ENCODE measurements around the gene CEP104. TPM values are rescaled to one million over a fixed set of nuclear protein-coding genes. Genes with fewer than 3 reads are reported as not detected.
"Not testable (repeated sequence)": the region's sequence is repeated elsewhere in the genome, so short reads cannot be mapped to it uniquely, and the experiment has no call there.

The CEP104 gene
- polyA plus RNA-seq, 2 of the 4 experiments (the other 2 are of a cell fraction) = 14.5 to 28.8 TPM

GRCh38 chr1:3809680-3810079, 47.3 kb downstream of the CEP104 start (continued):
- TF ChIP-seq, protein P1, sequence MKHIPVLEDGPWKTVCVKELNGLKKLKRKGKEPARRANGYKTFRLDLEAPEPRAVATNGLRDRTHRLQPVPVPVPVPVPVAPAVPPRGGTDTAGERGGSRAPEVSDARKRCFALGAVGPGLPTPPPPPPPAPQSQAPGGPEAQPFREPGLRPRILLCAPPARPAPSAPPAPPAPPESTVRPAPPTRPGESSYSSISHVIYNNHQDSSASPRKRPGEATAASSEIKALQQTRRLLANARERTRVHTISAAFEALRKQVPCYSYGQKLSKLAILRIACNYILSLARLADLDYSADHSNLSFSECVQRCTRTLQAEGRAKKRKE (CRISPR knock-in tag; IDR thresholded peaks at IDR 0.05; ENCODE audit: low read depth) = no peak

GRCh38 chr1:3807769-3808168, 49.2 kb downstream of the CEP104 start:
- FAIRE-seq (no peak), ATAC-seq (no peak), DNase-seq (ENCODE audit: low read depth in 1 of 2, low spot score in 1 of 2) (no peak)
- no peak overlapping the region for H3K4me3 ChIP-seq
- H3K4me1 ChIP-seq = 0 out of 3 replicates have a peak, but pooled peaks cover 3% of the 10 kb centered on the region
- no peak for TF ChIP-seq RCOR1 (IDR thresholded peaks at IDR 0.05; ENCODE audit: low read depth, low read length)
- no peak for TF ChIP-seq NFE2L2 (conservative IDR thresholded peaks at IDR 0.05; ENCODE audit: low read length)
- TF ChIP-seq, protein P2, sequence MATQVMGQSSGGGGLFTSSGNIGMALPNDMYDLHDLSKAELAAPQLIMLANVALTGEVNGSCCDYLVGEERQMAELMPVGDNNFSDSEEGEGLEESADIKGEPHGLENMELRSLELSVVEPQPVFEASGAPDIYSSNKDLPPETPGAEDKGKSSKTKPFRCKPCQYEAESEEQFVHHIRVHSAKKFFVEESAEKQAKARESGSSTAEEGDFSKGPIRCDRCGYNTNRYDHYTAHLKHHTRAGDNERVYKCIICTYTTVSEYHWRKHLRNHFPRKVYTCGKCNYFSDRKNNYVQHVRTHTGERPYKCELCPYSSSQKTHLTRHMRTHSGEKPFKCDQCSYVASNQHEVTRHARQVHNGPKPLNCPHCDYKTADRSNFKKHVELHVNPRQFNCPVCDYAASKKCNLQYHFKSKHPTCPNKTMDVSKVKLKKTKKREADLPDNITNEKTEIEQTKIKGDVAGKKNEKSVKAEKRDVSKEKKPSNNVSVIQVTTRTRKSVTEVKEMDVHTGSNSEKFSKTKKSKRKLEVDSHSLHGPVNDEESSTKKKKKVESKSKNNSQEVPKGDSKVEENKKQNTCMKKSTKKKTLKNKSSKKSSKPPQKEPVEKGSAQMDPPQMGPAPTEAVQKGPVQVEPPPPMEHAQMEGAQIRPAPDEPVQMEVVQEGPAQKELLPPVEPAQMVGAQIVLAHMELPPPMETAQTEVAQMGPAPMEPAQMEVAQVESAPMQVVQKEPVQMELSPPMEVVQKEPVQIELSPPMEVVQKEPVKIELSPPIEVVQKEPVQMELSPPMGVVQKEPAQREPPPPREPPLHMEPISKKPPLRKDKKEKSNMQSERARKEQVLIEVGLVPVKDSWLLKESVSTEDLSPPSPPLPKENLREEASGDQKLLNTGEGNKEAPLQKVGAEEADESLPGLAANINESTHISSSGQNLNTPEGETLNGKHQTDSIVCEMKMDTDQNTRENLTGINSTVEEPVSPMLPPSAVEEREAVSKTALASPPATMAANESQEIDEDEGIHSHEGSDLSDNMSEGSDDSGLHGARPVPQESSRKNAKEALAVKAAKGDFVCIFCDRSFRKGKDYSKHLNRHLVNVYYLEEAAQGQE (IDR thresholded peaks at IDR 0.05) = no peak
- no peak for TF ChIP-seq NPAS2 (CRISPR knock-in tag; IDR thresholded peaks at IDR 0.05; ENCODE audit: borderline replicate concordance)
- no peak for TF ChIP-seq MAZ (IDR thresholded peaks at IDR 0.05; ENCODE audit: borderline replicate concordance, low read depth, low read length)
- no peak for TF ChIP-seq EP300 (IDR thresholded peaks at IDR 0.05)
- TF ChIP-seq USF2 (IDR thresholded peaks at IDR 0.05) = no peak
- no peak for TF ChIP-seq ZNF302 (CRISPR knock-in tag; IDR thresholded peaks at IDR 0.05)
- no peak for TF ChIP-seq MAFK (IDR thresholded peaks at IDR 0.05; ENCODE audit: partially characterized antibody)
- no peak for TF ChIP-seq CHD4 (IDR thresholded peaks at IDR 0.05; ENCODE audit: borderline replicate concordance)
- TF ChIP-seq PHF8 (IDR thresholded peaks at IDR 0.05; ENCODE audit: borderline replicate concordance, low read depth) = no peak
- TF ChIP-seq MAX (IDR thresholded peaks at IDR 0.05) = no peak
- no peak for TF ChIP-seq RNF2 (IDR thresholded peaks at IDR 0.05; ENCODE audit: borderline replicate concordance, low read depth)
- no peak for TF ChIP-seq POLR2AphosphoS2 (conservative IDR thresholded peaks at IDR 0.05; ENCODE audit: low read length)
- TF ChIP-seq GATA3 (IDR thresholded peaks at IDR 0.05; ENCODE audit: borderline replicate concordance) = no peak
- TF ChIP-seq JUNB (IDR thresholded peaks at IDR 0.05) = no peak
- TF ChIP-seq E2F6 (IDR thresholded peaks at IDR 0.05; ENCODE audit: borderline replicate concordance, low read depth) = no peak
- 65% methylated on average over 4 of the region's 5 CpGs for WGBS (ENCODE audit: missing lambda C conversion rate)
- POLR2A ChIA-PET = no interaction called here
- no peak overlapping the region for H3K27ac ChIP-seq
- CTCF ChIA-PET = no interaction called here
- H3K4me2 ChIP-seq = no peak overlapping the region
- H3K9me3 ChIP-seq = no peaks in the 10 kb centered on the region

GRCh38 chr1:3805038-3805437, 52.0 kb downstream of the CEP104 start:
- WGBS (ENCODE audit: missing lambda C conversion rate) = 84% methylated on average over 11 of the region's 11 CpGs
- no peak for FAIRE-seq
- TF ChIP-seq, protein P3, sequence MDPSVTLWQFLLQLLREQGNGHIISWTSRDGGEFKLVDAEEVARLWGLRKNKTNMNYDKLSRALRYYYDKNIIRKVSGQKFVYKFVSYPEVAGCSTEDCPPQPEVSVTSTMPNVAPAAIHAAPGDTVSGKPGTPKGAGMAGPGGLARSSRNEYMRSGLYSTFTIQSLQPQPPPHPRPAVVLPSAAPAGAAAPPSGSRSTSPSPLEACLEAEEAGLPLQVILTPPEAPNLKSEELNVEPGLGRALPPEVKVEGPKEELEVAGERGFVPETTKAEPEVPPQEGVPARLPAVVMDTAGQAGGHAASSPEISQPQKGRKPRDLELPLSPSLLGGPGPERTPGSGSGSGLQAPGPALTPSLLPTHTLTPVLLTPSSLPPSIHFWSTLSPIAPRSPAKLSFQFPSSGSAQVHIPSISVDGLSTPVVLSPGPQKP (IDR thresholded peaks at IDR 0.05; ENCODE audit: low read depth, low read length) = no peak
- TF ChIP-seq EHMT2 (IDR thresholded peaks at IDR 0.05; ENCODE audit: low read depth) (no peak), RCOR1 (IDR thresholded peaks at IDR 0.05; ENCODE audit: low read depth, low read length) (no peak), POLR2A (IDR thresholded peaks at IDR 0.05; ENCODE audit: low read length) (no peak), EHF (CRISPR knock-in tag; IDR thresholded peaks at IDR 0.05) (no peak), MAFK (IDR thresholded peaks at IDR 0.05; ENCODE audit: partially characterized antibody) (no peak), E2F6 (IDR thresholded peaks at IDR 0.05; ENCODE audit: borderline replicate concordance, low read depth) (no peak), NR3C1 (IDR thresholded peaks at IDR 0.05) (no peak), CHD2 (IDR thresholded peaks at IDR 0.05; ENCODE audit: low read length, partially characterized antibody) (no peak), ZSCAN20 (CRISPR knock-in tag; IDR thresholded peaks at IDR 0.05) (no peak)
- ATAC-seq = no peak
- POLR2A ChIA-PET = no interaction called here
- CTCF ChIA-PET = no interaction called here
- Histone ChIP-seq H3K4me2 (no peak overlapping the region), H3K27ac (no peak overlapping the region), H3K4me3 (no peak overlapping the region), H3K9me3 (no peaks in the 10 kb centered on the region), H3K4me1 (0 out of 3 replicates have a peak, but pooled peaks cover 3% of the 10 kb centered on the region)
- DNase-seq (ENCODE audit: low read depth in 1 of 2, low spot score in 1 of 2) = no peak

DNA sequence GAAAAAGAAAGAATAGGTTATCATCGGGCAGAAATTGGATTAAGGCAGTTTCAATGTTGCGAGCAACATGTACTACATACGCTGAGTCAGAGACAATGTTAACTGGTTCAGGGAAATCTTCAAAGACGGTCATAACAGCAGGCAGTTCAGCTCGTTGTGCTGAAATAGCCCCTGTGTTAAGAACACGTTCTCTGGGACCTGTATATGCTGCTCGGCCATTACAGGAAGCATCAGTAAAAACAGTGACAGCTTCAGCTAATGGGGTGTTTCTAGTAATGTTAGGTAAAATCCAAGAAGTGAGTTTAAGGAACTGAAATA, 52.4 kb downstream of the CEP104 start:
- H3K27ac ChIP-seq; FAIRE-seq; POLR2A ChIA-PET; H3K4me3 ChIP-seq; H3K4me2 ChIP-seq; H3K4me1 ChIP-seq; H3K9me3 ChIP-seq; ATAC-seq; DNase-seq (ENCODE audit: low read depth in 1 of 2, low spot score in 1 of 2): not testable (repeated sequence)
- CTCF ChIA-PET = interaction anchor here (1.2 kb wide), 1 partner anchor 29 kb away, joined by 4 read pairs; no protein-coding TSS in a partner anchor
- WGBS (ENCODE audit: missing lambda C conversion rate) = 53% methylated on average over 7 of the region's 7 CpGs
